SW480 (cell line): ENCODE results near the gene GABRG3.

Source experiments
- DNase-seq: peaks from one replicate; pipeline ENCODE4 v3.0.0-alpha.2; 2016; ENCODE audit warnings: low spot score

The GABRG3 gene

GRCh38 chr15:27466758-27467157 is 495.8 kb downstream of the GABRG3 start:
- DNase-seq: no peak

DNA sequence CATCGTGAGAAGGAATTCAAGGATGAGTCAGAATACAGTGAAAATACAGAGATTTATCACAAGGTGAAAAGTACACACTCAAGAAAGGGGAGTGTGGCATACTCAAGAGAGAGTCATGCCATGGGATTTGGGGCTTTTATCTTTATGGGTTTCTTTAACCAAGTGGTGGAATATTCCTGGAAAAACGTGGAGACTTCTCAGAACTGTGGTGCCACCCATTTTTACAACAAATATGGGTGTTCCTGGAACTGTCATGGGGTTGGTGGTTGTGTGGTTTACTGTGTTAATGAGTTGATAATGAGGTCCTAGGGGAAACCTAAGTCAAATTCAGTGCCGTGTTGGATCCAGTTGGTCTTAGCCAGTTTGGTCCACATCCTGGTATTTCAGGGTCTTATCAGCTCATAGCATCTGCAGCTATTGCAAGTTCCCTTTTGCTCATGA is 497.2 kb downstream of the GABRG3 start:
- DNase-seq: no peak

DNA sequence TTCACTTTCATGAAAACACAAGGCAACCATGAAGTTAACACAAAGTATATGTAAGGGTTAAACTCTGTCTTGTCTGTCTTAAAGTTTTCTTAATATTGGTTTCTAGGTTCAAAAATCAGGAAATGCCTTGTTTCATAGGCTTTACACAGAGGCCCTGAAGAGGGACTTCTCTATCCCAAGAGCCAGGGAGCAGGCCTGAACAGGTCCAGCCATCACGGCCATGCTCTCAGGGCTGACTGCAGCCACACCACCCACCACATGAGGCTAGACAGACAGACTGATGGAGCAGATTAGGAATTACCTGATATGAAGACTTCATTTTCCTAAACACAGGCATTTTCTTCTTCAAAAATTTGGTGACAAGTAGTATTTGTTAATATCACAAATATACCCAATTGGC is 502.9 kb downstream of the GABRG3 start:
- no peak for DNase-seq

- no peak for DNase-seq
Measured at GRCh38 chr15:27475395-27475794, 504.4 kb downstream of the GABRG3 start.

DNA sequence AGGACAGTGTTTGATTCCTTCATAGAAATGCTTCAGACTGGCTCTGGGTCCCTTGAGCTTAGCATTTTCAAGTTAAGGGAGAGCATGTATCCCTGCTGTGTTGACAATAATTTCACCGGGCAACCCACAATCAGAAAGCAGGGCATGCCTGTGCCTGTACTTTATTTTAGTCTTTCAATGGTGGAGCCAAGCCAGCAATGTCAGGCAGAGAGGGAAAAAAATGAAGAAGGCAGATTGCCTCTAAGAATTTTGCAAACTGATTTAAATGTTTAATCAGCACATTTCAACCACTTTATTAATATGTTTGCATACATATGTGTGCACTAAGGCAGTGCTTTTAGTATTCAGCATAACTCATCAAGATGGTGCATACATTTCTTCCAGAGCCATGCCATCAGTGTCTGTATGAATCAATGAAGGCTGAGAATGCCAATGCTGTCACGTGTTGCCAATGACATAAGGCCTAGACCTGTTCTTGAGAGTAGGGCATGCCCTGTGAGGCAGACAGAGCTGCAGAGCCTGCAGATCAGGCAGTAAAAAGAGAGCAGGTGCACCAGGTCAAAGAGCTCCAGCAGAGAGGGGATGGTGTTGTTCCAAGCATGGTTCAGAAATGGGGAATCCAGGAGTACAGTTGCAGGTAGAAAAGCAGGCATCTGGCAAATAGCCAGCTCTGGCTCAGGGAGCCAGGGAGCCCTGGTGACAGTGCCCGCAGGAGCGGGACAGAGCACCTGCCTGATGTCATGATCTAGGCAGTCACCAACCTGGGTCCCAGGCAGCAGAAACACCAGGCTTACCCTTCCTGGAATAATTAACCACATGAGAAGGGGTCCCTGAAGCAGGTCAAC is 508.5 kb downstream of the GABRG3 start:
- DNase-seq: no peak

GRCh38 chr15:27480141-27480530 is 509.2 kb downstream of the GABRG3 start:
- DNase-seq: no peak

DNA sequence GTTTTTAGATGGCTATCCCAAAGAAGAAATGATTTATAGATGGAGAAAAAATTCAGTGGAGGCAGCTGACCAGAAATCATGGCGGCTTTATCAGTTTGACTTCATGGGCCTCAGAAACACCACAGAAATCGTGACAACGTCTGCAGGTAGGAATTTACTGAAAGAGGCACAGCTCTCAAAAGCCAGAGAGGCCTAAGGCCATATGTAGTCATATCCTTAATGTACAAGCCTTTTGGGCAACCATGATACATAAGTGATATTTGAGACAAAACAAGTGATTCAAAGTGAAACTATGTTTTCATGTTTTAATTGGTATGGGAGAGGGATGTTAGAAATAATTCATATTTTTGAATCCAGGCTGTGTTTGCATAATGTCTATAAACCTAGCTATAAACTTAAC is 509.7 kb downstream of the GABRG3 start:
- no peak for DNase-seq

GRCh38 chr15:27481768-27482167 is 510.8 kb downstream of the GABRG3 start:
- DNase-seq: no peak

DNA sequence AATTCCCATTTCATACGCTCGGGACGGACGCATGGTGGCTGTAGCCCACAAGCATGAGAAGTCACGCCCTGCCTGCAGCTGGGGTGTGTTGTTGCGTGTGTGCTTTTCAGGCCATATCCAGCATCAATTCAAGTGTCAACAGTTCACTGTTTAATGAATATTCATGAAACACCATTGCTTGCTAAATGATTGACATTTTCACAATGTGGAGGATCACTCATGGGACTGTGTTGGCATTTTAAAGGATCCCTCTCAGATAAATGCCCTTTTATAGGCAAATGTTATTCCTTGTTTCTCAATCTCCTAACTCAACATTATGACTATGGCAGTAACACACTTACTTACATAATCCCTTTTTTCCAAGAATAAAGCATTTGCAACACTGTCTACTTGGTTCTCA is 511.3 kb downstream of the GABRG3 start:
- DNase-seq: no peak

- DNase-seq: no peak
Measured at GRCh38 chr15:27483124-27483523, 512.1 kb downstream of the GABRG3 start.

GRCh38 chr15:27485265-27485664 is 514.3 kb downstream of the GABRG3 start:
- no peak for DNase-seq

GRCh38 chr15:27486051-27486450 is 515.1 kb downstream of the GABRG3 start:
- DNase-seq: no peak

DNA sequence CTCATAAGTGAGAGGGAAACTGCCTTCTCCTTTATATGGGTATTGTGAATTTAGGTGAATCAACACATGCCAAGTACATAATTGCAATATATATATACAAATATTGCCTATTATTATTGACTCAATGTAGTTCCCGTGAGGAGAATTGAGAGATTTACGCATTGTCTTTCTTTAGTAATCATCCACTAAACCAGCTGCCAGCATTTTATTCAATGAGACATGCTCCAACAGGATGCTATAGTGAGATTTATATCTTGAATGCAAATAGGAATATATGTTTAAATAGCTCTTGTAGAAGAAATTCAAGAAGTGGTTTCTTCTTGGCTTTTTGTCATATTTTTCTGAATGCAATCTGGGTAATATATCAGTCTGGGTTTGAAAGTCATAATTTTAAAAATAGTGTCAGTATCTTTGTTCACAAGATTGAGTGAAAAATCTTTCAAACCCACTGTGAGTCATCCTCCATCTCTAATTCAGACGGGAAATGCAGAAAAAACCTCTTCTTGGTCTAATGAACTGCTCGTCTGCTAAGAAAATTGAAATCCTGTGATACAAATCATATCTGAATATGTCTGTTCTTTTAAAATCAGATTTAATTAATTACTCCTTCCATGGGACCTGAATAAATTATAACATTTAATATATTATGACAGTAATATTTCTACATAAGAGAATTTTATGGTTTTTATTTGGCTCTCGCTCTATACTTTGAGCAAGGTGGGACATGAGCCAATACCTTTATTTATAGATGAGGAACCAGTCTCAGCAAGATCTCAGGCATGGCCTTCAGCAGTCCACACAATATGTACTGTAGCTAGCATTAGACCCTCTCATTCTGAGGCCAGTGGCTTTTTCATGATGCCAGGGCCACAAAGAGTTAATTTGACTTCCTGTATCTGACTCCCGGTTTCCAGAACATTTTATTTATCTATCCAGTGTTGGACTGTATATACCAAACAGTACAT is 516.0 kb downstream of the GABRG3 start:
- no peak for DNase-seq

- DNase-seq: no peak
Measured at GRCh38 chr15:27487846-27488245, 516.9 kb downstream of the GABRG3 start.

GRCh38 chr15:27490867-27491595 is 520.0 kb downstream of the GABRG3 start:
- no peak for DNase-seq

- DNase-seq: no peak
Measured at GRCh38 chr15:27491666-27492621, 521.0 kb downstream of the GABRG3 start.

GRCh38 chr15:27495963-27496459 is 525.0 kb downstream of the GABRG3 start:
- DNase-seq: no peak

GRCh38 chr15:27498700-27499099 is 527.7 kb downstream of the GABRG3 start:
- DNase-seq: no peak

- DNase-seq: no peak
Measured at GRCh38 chr15:27499191-27499590, 528.2 kb downstream of the GABRG3 start.

DNA sequence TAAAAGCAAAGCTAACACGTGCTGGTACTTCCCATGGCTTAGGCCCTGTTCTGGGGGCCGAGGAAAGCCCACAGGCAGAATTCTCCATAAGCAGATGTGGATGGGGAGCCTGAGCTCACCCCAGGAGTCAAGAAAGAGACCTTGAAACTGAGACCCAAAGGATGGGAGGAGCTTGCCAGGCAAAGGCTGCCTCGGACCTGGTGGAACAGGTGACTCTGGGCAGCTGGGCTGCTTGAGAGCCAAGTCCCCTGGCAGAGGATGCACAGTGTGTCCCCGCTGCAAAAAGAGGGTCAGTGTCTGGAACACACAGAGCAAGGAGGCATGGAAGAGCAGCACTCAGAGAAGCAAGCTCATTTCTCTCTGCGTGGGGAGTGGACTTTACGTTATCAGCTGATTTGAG is 528.7 kb downstream of the GABRG3 start:
- no peak for DNase-seq

DNA sequence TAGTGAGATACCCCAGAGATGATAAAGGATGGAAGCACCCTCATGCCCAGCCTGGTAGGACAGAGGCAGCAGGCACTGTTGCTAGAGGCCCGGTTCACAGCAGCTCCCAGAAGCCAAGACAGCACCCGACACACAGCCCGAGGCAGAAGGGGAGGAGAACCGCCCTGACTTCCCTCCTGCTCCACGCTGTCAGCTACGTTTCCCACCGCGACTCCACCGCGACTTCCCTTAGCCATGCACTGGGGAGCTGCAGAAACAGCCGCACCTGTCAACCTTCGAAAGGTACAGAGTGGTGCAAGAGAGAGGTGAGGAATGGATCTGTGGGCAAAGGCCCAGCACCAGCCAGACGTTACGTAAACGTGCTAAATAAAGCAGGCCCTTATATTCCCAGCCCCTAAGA is 529.2 kb downstream of the GABRG3 start:
- DNase-seq: no peak
